Islet precursor cell (in vitro differentiated cells): ENCODE measurements around the gene SUSD1.
"Not testable (repeated sequence)": the region's sequence is repeated elsewhere in the genome, so short reads cannot be mapped to it uniquely, and the experiment has no call there.

Experiments used
- DNase-seq: peaks from one replicate; pipeline ENCODE4 v3.0.0-alpha.2; 2018

Gene SUSD1

DNA sequence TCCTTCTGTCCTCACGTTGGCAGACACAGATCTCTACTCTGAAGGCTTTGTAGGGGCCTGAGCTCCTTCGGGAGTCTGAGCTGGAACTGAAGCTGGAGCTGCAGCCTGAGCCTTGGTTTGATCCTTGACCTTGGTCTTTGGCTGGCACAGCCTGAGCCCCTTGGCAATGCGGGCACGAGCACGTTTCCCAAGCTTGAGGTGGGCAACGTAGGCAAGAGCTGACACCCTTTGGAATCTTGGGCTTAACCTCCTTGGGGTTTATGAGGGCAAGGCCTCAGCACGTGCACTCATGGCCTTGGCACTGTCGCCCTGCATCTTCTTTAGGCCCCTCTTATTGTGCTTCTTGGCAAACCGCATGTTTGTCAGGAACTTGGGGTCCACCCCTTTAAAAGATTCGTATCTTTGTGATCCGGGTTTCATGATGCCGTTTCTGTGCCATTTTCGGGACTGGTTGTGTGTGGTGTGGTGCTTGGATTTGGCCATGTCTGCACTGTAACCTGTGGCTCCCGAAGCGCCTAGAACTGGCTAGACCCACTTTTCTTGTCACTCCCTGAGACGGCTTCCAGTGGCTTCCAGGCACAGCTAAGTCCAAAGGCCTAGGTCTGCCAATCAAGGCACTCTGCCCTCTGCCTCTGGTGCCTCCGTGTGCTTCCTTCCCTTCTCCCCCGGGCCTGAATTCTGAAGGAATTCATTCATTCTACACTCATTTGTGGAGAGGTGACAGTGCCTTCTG is 1.4 kb downstream of the SUSD1 start:
- DNase-seq, result peak; percentile 66

DNA sequence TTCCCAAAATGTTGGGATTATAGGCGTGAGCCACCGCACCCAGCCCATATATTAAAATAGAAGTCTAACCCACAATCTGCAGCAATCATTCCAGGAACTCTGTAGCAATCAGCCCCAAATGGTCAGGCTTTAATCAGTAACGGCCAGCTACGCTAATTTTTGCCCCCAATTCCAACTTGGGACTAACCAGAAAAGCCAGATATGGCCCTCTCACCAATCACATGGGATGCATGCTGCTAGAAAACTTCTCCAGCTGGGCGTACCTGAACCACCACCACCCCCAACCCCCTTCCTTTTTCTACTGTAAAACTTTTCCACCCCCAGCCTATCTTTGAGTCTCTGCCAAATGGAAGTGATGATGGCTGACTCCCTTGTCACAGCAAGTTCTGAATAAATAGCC is 4.1 kb downstream of the SUSD1 start:
- no peak for DNase-seq

DNA sequence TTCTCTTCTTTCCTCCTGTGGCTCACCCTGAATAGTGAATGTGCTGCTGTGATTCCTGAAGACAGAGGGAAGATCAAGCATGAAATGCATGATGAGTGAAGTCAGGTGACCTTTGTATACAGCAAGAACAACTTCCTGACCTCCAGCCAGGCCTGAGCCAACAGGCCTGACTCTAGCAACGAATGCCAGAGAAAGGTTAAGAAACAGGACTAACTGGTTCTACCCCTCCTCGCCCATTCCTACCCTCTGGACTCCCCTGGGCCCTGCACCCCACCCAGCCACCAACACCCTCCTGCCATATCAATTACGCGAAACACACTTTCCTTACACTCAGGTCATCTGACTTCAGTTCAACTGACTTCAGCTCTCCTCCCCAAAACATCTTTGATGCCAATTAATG is 4.9 kb downstream of the SUSD1 start:
- peak; percentile 85 for DNase-seq

DNA sequence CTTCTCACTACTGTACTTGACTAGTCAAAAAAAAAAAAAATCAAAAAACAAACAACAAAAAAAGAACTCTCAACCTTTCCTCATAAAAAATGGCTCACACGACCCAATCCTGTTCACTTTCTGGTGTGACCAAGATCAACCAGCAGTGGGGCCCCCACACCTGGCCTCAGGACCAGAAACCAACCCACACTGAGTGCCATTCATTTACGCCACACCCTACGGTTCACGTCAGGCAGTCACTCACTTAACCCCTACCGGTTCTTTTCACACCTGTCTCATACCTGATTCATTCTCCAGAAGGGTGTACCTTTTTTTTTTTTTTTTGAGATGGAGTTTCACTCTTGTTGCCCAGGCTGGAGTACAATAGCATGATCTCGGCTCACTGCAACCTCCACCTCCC is 5.7 kb downstream of the SUSD1 start:
- no peak for DNase-seq

DNA sequence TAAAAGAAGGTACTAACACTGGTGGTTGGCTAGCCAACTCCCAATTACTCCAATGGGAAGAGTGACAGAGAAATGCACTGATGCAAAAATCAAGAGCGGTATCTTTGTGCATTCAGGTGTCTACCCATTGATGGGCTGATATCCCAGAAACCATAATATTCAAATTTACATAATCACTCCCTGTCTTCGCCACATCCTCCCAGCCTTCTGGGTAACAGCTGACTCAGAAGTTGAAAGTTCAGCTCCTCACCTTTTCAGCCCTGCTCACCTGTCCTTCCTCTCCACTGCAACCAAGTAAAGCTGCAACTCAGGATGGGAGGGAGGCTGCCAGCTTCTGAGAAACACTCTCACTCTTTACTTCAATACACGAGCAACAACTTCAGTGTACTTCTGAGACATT is 6.9 kb downstream of the SUSD1 start:
- no peak for DNase-seq

DNA sequence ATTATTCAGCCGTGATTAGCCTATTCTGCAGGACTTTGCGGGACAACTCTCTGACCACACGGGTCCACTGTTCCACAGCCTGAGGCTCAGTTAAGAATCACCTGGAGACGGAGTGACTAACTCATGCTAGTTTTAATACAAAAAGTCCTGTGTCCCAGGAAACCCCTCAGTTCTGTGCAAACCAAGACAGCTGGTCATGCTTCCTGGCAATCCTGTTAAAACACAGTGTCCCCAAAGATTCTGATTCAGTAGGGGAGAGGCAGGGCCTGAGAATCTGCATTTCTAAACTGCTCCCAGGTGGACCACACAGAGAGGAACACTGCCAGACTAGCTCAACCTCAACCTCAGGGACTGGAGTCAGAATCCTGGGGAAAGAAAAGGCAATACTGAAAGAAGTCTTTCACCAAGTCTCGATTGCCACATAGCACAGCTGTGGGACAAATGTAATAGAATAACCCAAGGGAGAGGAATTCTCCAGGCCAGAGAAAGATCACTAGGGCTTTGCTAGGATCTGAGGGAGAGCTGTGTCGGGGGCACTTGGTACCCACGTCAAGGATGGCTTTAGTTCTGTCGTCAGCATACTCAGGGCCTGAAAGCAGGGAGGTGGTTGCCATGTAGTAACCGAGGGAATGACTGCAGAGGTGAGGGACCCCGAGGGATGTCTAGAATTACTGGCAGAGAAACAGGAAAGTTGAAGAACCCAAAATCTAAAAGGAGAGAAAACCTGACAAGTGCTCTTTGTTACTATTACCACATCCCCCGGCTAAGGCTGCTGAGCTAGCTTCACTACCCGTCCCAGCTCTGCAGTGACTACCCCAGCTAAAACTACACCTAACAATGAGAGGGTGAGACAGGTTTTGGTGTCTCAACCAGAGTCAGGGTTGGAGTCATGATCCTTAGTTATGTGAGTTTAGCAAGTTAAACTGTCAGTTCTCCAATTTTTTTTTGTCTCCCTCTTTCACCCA is 8.6 kb downstream of the SUSD1 start:
- DNase-seq, result peak; percentile 80

DNA sequence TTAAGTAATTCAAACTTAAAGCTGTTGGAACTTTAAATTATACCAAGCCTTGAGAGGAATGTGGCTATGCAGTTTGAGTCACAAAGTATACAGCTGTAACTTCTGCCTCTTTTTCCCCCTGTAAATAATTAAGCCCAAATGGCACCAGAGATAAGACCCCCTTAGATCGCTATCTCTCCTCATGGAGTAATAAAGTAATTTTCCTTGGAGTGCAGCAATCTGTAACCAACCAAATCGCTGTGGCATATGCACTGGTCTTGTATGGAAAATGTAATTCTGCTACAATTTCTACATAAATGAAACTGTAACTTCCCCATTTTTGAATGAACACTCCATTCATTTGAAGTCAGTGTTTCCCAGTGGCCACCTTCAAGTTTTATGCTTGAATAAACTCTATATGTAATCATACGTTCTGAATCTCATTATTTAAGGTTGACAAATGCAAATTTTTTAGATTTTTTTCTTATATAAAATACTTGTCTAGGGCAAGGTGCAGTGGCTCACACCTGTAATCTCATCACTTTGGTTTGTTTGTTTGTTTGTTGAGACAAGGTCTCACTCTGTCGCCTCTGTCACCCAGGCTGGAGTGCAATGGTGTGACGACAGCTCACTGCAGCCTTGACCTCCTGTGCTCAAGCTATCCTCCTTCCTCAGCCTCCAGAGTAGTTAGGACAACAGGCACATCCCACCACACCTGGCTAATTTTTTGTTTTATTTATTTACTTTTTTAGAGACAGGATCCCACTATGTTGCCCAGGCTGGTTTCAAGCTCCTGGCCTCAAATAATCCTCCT is 12.3 kb downstream of the SUSD1 start:
- DNase-seq, result no peak

DNA sequence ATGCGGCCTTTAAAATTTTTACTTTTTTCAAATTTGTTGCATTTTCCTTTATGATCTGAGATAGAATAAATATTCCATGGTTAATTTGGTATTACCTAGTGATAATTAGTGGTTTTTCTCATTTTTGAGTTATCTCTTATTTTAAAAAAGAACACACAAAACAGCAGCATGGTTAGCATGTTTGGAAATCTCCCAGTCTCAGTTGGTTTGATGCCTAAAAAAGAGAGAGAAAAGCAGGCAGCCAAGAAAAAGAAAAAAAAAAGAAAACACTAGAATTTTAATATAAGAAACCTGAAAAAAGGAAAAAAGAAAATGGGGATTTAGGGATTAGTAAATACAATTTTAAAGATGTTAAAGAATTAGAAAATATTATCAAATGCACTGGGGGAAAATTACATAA is 15.3 kb downstream of the SUSD1 start:
- DNase-seq, result no peak

DNA sequence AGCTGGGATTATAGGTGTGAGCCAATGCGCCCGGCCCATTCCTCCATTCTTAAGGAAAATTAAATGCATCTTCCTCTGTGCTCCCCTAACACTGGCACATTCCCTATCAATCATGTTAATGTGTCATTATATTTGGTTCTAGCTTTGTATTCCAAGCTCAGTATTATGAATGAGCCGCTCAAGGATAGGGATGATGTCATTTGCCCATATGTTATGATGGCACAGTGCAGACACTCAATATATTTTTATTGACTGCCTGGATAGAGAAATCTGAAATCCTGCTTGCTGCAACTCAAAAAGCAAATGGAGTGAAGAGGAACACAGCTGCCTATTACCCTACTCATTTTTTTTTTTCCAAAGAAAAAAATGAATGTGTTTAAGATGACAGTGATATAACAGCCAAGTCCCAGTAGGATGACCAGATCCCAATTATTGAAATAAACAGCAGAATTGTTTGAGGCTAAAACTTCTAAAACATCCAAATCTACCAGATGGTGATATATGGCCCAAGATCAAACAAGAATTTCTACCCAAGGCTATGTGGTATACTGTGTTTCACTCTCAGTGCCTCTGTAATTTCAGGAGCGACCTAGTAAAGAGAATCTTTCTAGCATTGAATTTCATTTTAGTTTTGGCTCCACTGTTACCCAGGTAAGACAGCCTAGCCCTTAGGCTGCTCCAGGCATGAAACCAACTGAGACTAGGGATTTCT is 16.3 kb downstream of the SUSD1 start:
- DNase-seq, result no peak

DNA sequence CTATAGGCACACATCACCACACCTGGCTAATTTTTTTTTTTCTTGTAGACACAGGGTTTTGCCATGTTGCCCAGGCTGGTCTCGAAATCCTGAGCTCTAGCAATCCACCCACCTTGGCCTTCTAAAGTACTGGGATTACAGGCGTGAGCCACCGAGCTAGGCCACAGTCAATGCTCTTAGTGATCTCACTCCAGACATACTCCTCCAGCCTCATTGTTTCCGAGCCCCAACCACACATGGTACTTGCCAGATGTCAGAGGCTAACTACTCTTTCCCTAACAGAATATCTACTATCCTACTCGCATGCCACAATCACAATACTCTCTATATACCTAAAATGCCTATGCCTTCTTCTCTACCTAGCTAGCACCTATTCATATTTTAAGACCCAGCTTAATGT is 17.1 kb downstream of the SUSD1 start:
- DNase-seq, result no peak

DNA sequence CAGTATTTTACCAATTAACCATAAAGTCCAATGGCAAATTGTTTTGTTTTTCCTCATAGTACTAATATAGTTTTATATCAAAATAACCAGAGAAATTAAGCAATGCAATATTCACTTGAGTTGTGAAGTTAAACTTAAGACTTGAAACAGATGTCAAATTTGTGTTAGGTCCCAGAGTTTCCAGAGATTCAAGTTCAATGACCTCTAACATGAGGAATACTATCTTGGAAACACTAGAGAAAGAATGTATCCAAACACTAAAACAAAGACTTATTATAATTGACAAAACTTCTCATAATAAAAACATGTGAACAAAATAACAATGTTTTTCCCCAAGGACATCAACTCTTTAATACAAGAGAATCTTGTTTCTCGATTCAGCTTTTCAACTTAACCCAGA is 18.0 kb downstream of the SUSD1 start:
- DNase-seq, result no peak

DNA sequence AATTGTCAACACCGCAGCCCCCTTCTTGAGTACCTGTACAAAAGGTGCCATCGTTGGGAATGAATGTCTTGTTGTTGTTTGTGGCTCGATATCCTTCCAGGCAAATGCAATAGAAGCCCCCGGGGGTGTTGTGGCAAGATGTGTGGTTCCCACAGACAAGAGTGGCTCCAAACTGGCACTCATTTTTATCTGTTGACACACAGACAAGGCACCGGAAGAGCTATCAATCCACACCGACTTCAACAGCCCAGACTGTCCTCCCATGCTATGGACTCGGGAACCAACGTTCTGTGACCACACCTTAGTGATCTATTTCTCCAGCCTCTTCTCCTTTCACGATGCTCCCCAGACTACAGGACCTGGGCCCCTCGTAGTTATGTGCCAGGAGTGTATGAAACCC is 25.9 kb downstream of the SUSD1 start:
- DNase-seq, result no peak

DNA sequence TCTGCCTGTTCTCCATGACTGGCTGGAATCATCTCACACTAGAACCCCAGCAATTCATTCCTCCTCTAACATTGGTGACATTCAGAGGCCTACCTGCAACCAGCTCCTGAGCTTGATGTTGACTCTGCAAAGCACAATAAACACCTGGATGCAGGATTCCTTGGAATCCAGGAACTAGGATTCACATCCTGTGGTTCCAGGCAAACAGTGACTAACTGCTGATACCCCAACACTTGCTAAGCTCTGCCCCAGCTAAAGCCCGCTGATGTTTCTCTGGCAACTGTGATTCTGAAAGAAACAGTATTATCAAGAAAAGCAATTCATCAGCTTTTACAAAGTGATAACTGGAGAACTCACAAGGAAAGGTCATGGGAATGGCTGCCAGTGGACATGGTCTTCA is 29.2 kb downstream of the SUSD1 start:
- no peak for DNase-seq

DNA sequence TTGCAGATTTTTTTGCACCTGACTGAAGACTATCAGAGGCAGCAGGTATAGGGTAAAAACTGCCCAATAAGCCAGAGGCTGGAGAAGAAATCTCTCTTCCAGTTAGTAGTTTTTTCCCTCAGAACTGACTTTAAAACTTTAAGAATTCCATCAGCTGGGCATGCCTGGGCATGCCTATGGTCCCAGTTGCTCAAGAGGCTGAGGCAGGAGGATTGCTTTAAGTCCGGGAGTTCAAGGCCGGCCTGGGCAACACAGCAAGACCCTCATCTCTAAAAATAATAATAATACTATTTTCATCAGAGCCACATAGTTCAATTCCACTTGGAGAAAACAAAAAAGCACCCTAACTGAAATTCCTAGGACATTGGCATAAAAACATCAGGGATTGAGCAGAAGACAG is 30.3 kb downstream of the SUSD1 start:
- no peak for DNase-seq

DNA sequence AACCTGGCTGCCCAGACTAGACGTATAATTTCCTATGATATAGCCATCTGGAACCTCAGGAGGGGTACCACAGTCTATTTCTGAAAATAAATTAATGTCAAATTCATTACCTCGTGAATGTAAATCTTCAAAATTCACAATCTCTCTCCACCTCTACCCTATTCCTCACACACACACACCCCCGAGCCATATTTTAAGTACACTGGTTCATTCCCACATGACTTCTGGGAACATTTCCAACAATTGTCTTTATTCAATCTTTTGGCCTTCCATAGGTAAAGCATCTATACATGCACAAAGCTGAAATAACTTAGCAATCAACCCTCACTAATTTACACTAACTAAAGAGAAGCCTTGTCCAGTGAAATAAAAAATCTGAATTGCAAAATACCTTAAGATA is 32.7 kb downstream of the SUSD1 start:
- no peak for DNase-seq

DNA sequence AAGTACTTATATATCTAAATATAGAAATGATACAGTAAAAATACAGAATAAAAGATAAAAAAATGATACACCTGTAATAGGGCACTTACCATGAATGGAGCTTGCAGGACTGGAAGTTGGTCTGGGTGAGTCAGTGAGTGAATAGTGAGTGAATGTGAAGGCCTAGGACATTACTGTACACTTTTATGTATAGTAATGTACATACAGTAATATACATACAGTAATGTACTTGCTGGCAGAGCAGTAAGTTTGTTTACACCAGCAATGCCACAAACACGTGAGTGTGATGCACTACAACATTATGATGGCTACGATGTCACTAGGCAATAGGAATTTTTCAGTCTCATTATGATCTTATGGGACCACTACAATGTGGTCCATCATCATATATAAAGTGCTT is 34.2 kb downstream of the SUSD1 start:
- DNase-seq, result no peak

DNA sequence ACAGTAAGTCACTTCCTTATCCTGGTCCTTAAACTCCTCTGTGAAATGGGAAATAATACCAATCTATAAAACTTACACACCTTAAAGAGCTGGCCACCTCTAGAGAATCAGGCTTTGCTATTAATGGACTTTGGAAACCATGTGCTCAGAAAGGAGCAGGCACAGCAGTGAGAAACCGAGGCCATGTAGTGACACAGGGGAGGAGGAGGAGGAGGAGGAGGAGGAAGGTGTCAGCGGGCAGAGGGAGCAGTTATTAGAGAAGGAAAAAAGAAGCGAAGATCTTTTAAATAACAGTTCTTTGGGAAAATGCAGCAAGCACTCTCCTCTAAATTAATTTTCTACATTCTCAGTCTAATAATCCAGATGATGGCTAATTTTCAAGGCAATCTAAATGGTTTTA is 38.0 kb downstream of the SUSD1 start:
- no peak for DNase-seq

DNA sequence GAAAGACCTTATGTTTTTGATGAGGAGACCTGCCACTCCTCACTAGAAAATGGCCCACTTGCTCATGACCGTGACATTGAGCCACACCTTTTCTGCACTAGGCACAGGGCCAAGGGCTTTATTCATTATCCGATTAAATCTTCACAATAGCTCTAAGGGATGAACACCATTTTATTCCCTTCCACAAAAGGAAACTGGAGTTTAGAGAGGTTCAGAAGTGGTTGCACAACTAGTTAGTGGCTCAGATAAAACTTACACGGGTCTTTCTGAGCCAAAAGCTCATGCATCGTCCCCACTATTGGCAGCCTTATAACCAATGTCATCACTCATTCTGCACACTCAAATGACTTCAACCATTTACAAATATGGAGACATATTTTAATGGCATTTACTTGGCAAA is 39.4 kb downstream of the SUSD1 start:
- no peak for DNase-seq

DNA sequence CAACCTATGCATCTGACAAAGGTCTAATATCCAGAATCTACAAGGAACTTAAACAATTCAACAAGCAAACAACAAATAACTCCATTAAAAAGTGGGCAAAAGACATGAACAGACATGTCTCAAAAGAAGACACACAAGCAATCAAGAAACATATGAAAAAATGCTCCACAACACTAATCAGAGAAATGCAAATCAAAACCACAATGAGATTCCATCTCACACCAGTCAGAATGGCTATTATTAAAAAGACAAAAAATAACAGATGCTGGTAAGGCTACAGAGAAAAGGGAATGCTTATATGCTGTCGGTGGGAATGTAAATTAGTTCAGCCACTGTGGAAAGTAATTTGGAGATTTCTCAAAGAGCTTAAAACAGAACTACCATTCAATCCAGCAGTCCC is 41.3 kb downstream of the SUSD1 start:
- not testable (repeated sequence) for DNase-seq

DNA sequence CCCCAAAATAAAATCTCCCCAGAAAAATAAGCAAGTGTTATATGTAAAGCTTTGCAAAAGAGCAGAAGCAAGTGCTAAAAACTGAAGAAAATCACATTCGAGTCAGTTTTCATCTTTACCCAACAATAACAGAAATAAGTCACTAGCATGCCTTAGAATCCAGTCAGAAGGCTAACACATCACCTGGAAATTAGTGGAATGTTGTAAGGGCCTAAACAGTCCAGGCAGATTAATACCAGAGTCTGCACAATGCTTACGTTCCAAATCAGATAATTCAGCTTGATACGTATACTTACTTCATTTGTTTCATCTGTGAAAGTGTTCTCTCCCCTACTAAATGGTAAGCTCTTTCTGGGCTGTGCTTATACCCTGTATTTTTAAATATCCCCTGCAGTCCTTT is 42.7 kb downstream of the SUSD1 start:
- no peak for DNase-seq

DNA sequence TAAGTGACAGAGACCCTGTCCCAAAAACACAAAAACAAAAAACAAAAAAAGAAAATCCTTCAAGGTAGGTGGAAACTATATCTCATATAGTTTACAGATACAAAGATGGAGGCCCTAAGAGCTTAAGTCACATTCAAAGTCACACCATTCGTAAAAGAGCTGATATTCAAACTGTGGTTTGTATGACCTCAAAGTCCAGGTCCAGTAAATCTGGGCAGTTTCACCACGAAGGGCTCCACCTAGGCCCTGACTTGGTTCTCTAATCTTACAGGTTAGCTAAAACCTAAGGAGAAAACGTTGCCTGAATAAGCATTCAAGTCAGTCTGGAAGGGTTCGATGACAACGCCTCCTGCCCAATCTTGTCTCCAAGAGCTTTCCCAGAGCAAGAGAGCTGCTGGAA is 44.1 kb downstream of the SUSD1 start:
- DNase-seq, result no peak

DNA sequence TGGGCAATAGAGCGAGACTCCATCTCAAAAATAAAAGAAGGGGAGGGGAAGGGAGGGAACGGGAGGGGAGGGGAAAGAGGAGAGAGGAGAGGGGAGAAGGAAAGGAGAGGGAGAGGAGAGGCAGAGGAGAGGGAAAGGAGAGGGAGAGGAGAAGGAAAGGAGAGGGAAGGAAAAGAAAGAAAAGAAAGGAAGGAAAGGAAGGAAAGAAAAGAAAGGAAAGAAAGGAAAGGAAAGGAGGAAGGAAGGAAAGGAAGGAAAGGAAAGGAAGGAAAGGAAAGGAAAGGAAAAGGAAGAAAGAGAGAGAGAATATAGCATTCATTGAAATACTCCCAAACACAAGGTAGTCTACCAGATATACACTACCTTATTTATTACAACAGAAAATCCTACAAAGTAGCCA is 44.8 kb downstream of the SUSD1 start:
- DNase-seq, result no peak

DNA sequence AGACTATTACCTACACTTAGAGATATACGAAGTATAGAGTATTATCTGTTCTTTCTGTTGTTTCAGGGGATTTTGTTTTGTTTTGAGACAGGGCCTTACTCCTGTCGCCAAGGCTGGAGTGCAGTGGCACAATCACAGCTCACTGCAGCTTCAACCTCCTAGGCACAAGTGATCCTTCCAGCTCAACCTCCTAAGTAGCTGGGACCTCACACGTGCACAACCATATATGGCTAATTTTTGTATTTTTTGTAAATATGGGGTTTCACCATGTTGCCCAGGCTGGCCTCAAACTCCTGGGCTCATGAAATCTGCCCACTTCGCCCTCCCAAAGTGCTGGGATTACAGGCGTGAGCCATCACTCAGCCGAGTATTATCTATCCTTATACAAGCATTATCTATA is 45.9 kb downstream of the SUSD1 start:
- DNase-seq, result no peak
